KBM-7 (cell line): ENCODE results near the gene ANKRD30B.
"Not testable (repeated sequence)": the region's sequence is repeated elsewhere in the genome, so short reads cannot be mapped to it uniquely, and the experiment has no call there.

Experiments used
- DNase-seq: peaks from one replicate; pipeline ENCODE4 v3.0.0-alpha.2; 2015
- in situ Hi-C: fragments of 300-500 bp; cut with MboI; formaldehyde crosslinking; loops from 2 replicates; pipeline ENCODE4 v1.14.3; 2020; ENCODE audit warnings: low sequenced_read_pairs, low pct_unique_long_range_greater_than_20kb, mixed read lengths

Gene ANKRD30B

GRCh38 chr18:14747513-14748474, at the start of gene ANKRD30B:
TSS of gene ANKRD30B (plus strand) at chr18:14748172. CDS start at chr18:14748420, 248 bp downstream.
- DNase-seq = no peak
- in situ Hi-C loops = no loop called here

GRCh38 chr18:14701286-14702040, 46.5 kb upstream of the ANKRD30B start:
- not testable (repeated sequence) for DNase-seq

GRCh38 chr18:14709761-14710160, 38.2 kb upstream of the ANKRD30B start:
- DNase-seq, in situ Hi-C loops: not testable (repeated sequence)

More at GRCh38 chr18:14701286-14702040, 46.5 kb upstream of the ANKRD30B start:
- in situ Hi-C loops = not testable (repeated sequence)

GRCh38 chr18:14721569-14721968, 26.4 kb upstream of the ANKRD30B start:
- in situ Hi-C loops, DNase-seq: not testable (repeated sequence)

GRCh38 chr18:14739056-14739455, 8.9 kb upstream of the ANKRD30B start:
- DNase-seq, in situ Hi-C loops: not testable (repeated sequence)

GRCh38 chr18:14746897-14747296, 1.1 kb upstream of the ANKRD30B start:
- no peak for DNase-seq
- in situ Hi-C loops = no loop called here

- in situ Hi-C loops = no loop called here
- DNase-seq = no peak
Measured at GRCh38 chr18:14748496-14748895, 524 bp downstream of the ANKRD30B start.

GRCh38 chr18:14763566-14763965, 15.6 kb downstream of the ANKRD30B start:
- in situ Hi-C loops, DNase-seq: not testable (repeated sequence)

GRCh38 chr18:14767474-14767873, 19.5 kb downstream of the ANKRD30B start:
- in situ Hi-C loops = no loop called here

GRCh38 chr18:14768241-14768640, 20.3 kb downstream of the ANKRD30B start:
- DNase-seq = no peak
- in situ Hi-C loops = no loop called here

More at GRCh38 chr18:14767474-14767873, 19.5 kb downstream of the ANKRD30B start:
- no peak for DNase-seq

GRCh38 chr18:14769381-14769780, 21.4 kb downstream of the ANKRD30B start:
- in situ Hi-C loops = no loop called here
- no peak for DNase-seq

- no peak for DNase-seq
- in situ Hi-C loops = no loop called here
Measured at GRCh38 chr18:14776801-14777200, 28.8 kb downstream of the ANKRD30B start.

- in situ Hi-C loops = no loop called here
- no peak for DNase-seq
Measured at GRCh38 chr18:14781671-14782070, 33.7 kb downstream of the ANKRD30B start.

GRCh38 chr18:14784133-14784532, 36.2 kb downstream of the ANKRD30B start:
- in situ Hi-C loops = no loop called here
- DNase-seq = no peak

- in situ Hi-C loops, DNase-seq: not testable (repeated sequence)
Measured at GRCh38 chr18:14796876-14797275, 48.9 kb downstream of the ANKRD30B start.

GRCh38 chr18:14797969-14798764, 50.2 kb downstream of the ANKRD30B start:
- DNase-seq, in situ Hi-C loops: not testable (repeated sequence)

GRCh38 chr18:14811081-14811480, 63.1 kb downstream of the ANKRD30B start:
- DNase-seq, in situ Hi-C loops: not testable (repeated sequence)

- DNase-seq, in situ Hi-C loops: not testable (repeated sequence)
Measured at GRCh38 chr18:14826972-14827632, 79.1 kb downstream of the ANKRD30B start.
